GM12872 (cell line): ENCODE measurements around the gene SH3RF3.

Experiments
- TF ChIP-seq, protein P1 (sequence below): IDR thresholded peaks from 3 replicates; pipeline ENCODE4 v1.5.1; 2011; ENCODE audit warnings: low read depth, mild to moderate bottlenecking, low read length, moderate library complexity; ENCODE audit not compliant: insufficient read depth

The SH3RF3 gene

DNA sequence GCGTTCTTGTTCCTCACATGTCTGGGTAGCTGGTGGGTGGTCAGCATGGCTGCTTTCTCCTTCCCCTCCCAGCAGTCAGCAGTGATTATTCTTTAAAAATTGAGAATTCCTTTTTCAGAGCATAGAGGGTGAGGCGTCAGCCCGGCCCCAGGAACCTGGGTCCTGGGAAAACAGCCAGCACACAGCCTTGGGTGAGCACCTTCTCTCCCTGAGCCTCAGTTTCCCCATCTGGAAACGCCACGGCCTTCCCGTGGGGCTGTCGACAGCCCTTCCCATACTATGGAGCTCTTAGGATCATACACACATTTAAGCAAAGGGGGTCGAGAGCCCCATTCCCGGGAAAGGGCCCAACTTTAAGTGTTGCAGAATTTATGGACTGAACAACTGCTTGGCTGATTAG, 73.5 kb downstream of the SH3RF3 start:
- TF ChIP-seq, protein P1, sequence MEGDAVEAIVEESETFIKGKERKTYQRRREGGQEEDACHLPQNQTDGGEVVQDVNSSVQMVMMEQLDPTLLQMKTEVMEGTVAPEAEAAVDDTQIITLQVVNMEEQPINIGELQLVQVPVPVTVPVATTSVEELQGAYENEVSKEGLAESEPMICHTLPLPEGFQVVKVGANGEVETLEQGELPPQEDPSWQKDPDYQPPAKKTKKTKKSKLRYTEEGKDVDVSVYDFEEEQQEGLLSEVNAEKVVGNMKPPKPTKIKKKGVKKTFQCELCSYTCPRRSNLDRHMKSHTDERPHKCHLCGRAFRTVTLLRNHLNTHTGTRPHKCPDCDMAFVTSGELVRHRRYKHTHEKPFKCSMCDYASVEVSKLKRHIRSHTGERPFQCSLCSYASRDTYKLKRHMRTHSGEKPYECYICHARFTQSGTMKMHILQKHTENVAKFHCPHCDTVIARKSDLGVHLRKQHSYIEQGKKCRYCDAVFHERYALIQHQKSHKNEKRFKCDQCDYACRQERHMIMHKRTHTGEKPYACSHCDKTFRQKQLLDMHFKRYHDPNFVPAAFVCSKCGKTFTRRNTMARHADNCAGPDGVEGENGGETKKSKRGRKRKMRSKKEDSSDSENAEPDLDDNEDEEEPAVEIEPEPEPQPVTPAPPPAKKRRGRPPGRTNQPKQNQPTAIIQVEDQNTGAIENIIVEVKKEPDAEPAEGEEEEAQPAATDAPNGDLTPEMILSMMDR: no peak

DNA sequence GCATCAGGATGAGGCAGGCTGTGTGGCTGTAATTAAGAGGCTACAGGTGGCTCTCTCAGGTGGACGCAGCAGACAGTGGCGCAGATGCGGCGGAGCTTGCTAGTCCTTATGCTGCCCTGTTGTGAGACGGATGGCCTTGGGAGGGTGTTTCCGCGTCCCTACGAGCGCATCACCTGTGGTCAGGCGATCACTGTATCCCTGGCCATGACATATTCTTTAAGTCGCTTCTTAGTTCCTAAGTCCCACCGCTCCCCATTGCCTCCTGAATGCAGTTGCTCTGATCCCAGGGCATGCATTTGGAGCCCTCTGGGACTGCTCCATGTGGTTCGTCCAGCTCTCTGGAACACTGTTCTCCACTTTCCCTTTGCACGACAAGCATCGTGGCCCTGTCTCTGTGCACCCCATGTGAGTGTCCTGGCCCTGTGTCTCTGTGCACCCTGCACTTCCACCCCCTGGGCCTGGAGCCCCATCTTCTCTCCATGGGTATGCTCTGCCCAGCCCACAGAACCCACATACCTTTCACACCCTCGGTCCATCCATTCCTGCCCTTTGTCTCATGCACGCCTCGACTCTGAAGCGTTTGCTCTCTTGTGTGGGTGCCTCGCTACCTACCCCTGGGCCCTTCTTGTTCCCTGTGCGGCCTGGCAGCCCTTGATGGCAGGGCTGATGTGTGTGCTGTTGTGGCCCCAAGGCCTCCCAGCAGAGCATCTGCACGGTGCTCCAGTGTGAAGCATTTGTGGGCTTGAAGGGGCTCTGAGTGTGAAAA, 74.4 kb downstream of the SH3RF3 start:
- TF ChIP-seq, protein P1: no peak

DNA sequence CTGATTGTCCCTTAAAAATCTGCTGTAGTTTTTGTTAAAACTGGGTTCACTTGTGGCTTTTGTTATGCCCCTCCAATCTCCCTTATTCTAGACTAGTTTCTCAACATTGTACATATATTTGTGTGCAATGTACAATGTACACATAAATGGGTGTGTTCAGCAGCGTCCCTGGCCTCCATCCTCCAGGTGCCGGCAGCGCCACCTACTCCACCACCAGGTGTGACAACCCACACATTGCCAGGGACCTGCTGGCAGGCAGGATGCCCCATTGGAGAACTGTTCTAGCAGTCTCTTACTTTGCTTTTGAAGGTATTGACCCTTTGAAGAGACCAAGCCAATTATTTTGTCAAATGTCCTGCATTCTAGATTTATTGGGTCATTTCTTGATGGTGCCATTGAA, 75.4 kb downstream of the SH3RF3 start:
- TF ChIP-seq, protein P1: no peak

DNA sequence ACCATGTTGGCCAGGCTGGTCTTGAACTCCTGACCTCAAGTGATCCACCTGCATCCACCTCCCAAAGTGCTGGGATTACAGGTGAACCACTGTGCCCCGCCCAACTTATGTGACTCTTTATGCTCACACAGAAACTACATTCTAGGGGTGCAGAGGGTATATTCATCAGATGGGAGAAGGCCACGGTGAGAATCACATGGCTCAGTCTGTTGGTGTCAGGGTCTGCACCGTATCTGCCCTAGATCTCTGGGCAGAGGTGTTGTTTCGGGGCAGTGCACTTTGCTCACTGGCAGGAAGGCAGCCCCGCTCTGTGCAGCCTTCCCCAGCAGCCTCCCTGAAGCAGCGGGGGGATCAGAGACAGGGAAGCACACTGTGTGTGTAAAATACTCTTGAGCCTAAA, 76.4 kb downstream of the SH3RF3 start:
- TF ChIP-seq, protein P1: no peak

DNA sequence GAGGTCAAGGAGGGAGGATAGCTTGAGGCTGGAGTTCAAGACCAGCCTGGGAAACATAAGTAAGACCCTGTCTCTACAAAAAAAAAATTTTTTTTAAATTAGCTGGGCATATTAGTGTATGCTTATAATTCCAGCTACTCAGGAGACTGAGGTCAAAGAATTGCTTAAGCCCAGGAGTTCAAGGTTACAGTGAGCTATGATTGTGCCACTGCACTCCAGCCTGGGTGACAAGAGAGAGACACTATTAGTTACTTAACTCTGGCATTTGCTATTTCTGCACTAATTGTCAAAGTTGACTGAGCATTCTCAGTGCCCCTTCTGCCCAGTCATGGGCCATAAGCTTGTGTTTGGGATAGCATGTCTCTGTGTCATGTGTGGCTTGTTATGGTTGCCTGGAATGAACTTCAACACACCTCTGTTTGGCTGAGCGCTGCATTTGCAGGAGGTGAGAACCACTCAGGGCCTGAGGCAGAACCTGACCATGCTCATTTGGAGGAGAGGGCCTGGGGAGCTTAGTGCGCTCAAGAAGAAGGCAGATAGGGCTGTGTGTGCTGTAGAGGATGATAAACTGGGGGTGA, 77.7 kb downstream of the SH3RF3 start:
- TF ChIP-seq, protein P1: no peak

DNA sequence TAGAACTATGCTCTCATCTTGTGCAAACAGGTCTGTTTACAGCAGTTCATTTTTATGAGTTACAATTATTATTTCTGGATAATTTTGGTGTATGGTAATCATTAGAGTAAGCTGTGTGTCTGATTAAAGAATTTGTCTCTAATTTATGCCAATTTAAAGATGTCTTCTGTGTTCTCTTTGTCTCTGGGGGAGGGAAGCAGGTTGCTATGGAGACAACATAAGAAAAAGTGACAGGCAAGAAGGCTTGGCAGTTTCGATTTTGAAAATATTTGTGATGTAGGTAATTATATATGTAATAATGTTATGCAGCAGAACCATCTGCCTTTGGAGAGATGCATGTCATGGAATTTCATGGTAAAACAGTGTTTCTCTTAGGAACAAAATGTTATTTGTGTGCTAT, 78.2 kb downstream of the SH3RF3 start:
- TF ChIP-seq, protein P1: no peak

DNA sequence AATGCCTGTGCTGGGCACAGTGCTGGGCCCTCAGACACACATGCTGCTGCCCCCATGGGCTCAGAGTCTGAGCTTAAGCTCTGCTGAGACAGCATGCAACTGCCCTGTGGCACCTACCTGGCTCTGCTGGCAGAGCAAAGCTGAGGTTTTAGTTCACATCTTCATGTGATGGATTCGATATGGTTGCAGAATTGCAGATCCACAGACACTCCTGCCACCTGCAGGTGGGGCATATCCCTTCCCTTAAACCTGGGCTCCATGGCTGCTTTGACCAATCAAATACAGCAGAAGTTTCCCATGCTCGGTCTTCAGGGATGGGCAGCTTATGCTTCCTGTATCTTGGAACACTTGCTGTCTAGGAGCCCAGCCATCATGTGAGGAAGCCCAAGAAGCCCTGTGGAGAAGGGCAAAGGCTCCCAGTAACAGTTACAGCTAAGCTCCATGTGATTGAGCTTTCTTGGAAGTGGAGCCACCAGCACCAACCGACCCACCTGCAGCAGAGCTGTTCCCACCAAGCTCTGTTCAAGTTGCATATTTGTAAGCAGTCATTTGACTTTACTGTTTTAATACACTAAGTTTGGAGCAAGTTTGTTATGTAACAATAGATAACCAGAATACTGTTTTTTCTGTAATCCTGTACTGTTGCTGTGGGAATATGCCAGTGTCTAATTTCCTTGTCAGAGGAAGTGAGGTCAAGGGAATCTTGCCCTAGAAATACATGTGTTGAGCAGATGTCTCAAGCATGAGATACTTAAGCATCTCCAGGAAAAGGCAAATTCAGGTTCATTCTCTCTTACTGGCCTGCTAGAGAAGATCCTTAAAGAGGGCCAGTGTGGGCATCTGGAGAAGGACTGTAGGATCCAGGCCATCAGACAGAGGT, 79.3 kb downstream of the SH3RF3 start:
- TF ChIP-seq, protein P1: peak; percentile 20; the same call in 1 of the 3 replicates
